Right ventricle myocardium superior (tissue), 1 donor: ENCODE data around the gene LCN1. TPM values are rescaled to one million over a fixed set of nuclear protein-coding genes. Genes with fewer than 3 reads are reported as not detected.

Experiments
- total RNA-seq: library from RNA; stranded (reverse); fragmentation: NEBNext Ultra II Directional; extraction: Animal tissue kit (Norgen Biotek cat#: 25700); gene quantifications from one replicate; pipeline ENCODE4 v1.2.1, GENCODE V29; 2021
- donor health status: DM: no; HTN: yes; CAD: no; lungs with severe emphysema.

Gene LCN1
- total RNA-seq, 1 donor from 2014 or later: not detected

Other genes with a start within 250 kb of the LCN1 start
- gene PPP1R26, start 41.7 kb upstream of the LCN1 start, total RNA-seq: 23.3 TPM
- 41.7 TPM for gene MRPS2, start 20.8 kb upstream of the LCN1 start, total RNA-seq
- not detected for gene OBP2A, start 24.7 kb downstream of the LCN1 start, total RNA-seq
- not detected for gene PAEP, start 40.3 kb downstream of the LCN1 start, total RNA-seq
- not detected for gene GLT6D1, start 118.1 kb downstream of the LCN1 start, total RNA-seq
- not detected for gene LCN9, start 141.9 kb downstream of the LCN1 start, total RNA-seq
- gene SOHLH1, start 178.0 kb downstream of the LCN1 start, total RNA-seq: not detected
- 3.9 TPM for gene KCNT1, start 180.7 kb downstream of the LCN1 start, total RNA-seq